Activated T-cell treated with anti-CD3 and anti-CD28 coated beads, Interleukin-2, amount 50 U/mL, for 4 hours (primary cell): Measurements from ENCODE around the gene TTC6. TPM values are rescaled to one million over a fixed set of nuclear protein-coding genes. Genes with fewer than 3 reads are reported as not detected.

ENCODE experiments used
- ATAC-seq, 2 donors: fragments of 200-7000 bp; cut with Tn5 transposase; one replicate each; pipeline ENCODE4 v1.10.0; 2021
- DNase-seq: peaks from one replicate; pipeline ENCODE4 v3.0.0-alpha.2; 2020
- H3K27me3 Mint-ChIP-seq: one replicate; pipeline ENCODE4 v1.8.0; 2021; ENCODE audit warnings: low read depth, mixed read lengths
- H3K36me3 Mint-ChIP-seq: one replicate; pipeline ENCODE4 v1.8.0; 2022; ENCODE audit warnings: mixed read lengths; ENCODE audit not compliant: insufficient read depth
- H3K4me1 Mint-ChIP-seq: one replicate; pipeline ENCODE4 v1.8.0; 2021; ENCODE audit warnings: low read depth, mixed read lengths
- H3K4me3 Mint-ChIP-seq: one replicate; pipeline ENCODE4 v1.8.0; 2021; ENCODE audit warnings: mild to moderate bottlenecking, moderate library complexity, mixed read lengths
- H3K9me3 Mint-ChIP-seq: one replicate; pipeline ENCODE4 v1.8.0; 2021; ENCODE audit warnings: mixed read lengths
- total RNA-seq, 3 donors: library from RNA; stranded (reverse); gene quantifications; one replicate each; pipeline ENCODE4 v1.2.1, GENCODE V29; 2021

The TTC6 gene
- total RNA-seq, 3 donors from 2014 or later = not detected

- H3K9me3 Mint-ChIP-seq = peaks cover 11% of the 10 kb centered on the region
- H3K36me3 Mint-ChIP-seq = peaks cover 3% of the 10 kb centered on the region
- peaks cover 4% of the 10 kb centered on the region for H3K4me1 Mint-ChIP-seq
- H3K4me3 Mint-ChIP-seq = no peak overlapping the region
- no peak for ATAC-seq
- peaks cover 85% of the 10 kb centered on the region for H3K27me3 Mint-ChIP-seq
- DNase-seq = no peak
Observed at GRCh38 chr14:37589715-37590427, 5.6 kb upstream of the TTC6 start.

- H3K9me3 Mint-ChIP-seq = peaks cover 11% of the 10 kb centered on the region
Observed at GRCh38 chr14:37590428-37591139, 4.8 kb upstream of the TTC6 start.

GRCh38 chr14:37591311-37591940 is 4.0 kb upstream of the TTC6 start:
- H3K36me3 Mint-ChIP-seq = peaks cover 3% of the 10 kb centered on the region
- peaks cover 11% of the 10 kb centered on the region for H3K9me3 Mint-ChIP-seq
- H3K4me3 Mint-ChIP-seq = no peak overlapping the region
- H3K4me1 Mint-ChIP-seq = peaks cover 12% of the 10 kb centered on the region
- peaks cover 79% of the 10 kb centered on the region for H3K27me3 Mint-ChIP-seq
- ATAC-seq (no peak), DNase-seq (no peak)

More at GRCh38 chr14:37590428-37591139, 4.8 kb upstream of the TTC6 start:
- peaks cover 5% of the 10 kb centered on the region for H3K4me1 Mint-ChIP-seq
- peaks cover 79% of the 10 kb centered on the region for H3K27me3 Mint-ChIP-seq
- no peak overlapping the region for H3K4me3 Mint-ChIP-seq
- ATAC-seq (no peak), DNase-seq (no peak)
- H3K36me3 Mint-ChIP-seq = peaks cover 3% of the 10 kb centered on the region

GRCh38 chr14:37591941-37592481 is 3.4 kb upstream of the TTC6 start:
- Mint-ChIP-seq H3K4me1 (peaks cover 13% of the 10 kb centered on the region), H3K9me3 (peaks cover 11% of the 10 kb centered on the region), H3K4me3 (no peak overlapping the region), H3K36me3 (peaks cover 3% of the 10 kb centered on the region), H3K27me3 (peaks cover 80% of the 10 kb centered on the region)
- no peak for ATAC-seq
- no peak for DNase-seq

GRCh38 chr14:37592482-37593408 is 2.7 kb upstream of the TTC6 start:
- DNase-seq (no peak), ATAC-seq (no peak)
- peaks cover 11% of the 10 kb centered on the region for H3K9me3 Mint-ChIP-seq
- H3K27me3 Mint-ChIP-seq = peaks cover 80% of the 10 kb centered on the region
- H3K36me3 Mint-ChIP-seq = peaks cover 3% of the 10 kb centered on the region
- peaks cover 13% of the 10 kb centered on the region for H3K4me1 Mint-ChIP-seq
- H3K4me3 Mint-ChIP-seq = no peak overlapping the region

GRCh38 chr14:37593511-37594237 is 1.8 kb upstream of the TTC6 start:
- ATAC-seq = no peak
- Mint-ChIP-seq H3K4me1 (peaks cover 15% of the 10 kb centered on the region), H3K4me3 (peak overlapping the region; percentile 40), H3K9me3 (peaks cover 11% of the 10 kb centered on the region), H3K27me3 (peaks cover 79% of the 10 kb centered on the region), H3K36me3 (peaks cover 3% of the 10 kb centered on the region)
- no peak for DNase-seq

- Mint-ChIP-seq H3K36me3 (peaks cover 3% of the 10 kb centered on the region), H3K4me1 (peaks cover 21% of the 10 kb centered on the region), H3K9me3 (peaks cover 11% of the 10 kb centered on the region), H3K4me3 (peak overlapping the region; percentile 40), H3K27me3 (peaks cover 79% of the 10 kb centered on the region)
- ATAC-seq (no peak), DNase-seq (no peak)
Observed at GRCh38 chr14:37594238-37594970, 1.0 kb upstream of the TTC6 start.

- ATAC-seq = peak; percentile 87 to 90
- H3K36me3 Mint-ChIP-seq = peaks cover 3% of the 10 kb centered on the region
- H3K27me3 Mint-ChIP-seq = peaks cover 82% of the 10 kb centered on the region
- DNase-seq = peak; percentile 35
- H3K9me3 Mint-ChIP-seq = peaks cover 8% of the 10 kb centered on the region
- H3K4me3 Mint-ChIP-seq = peak overlapping the region; percentile 77
- peaks cover 21% of the 10 kb centered on the region for H3K4me1 Mint-ChIP-seq
Observed at GRCh38 chr14:37595809-37596621, 586 bp downstream of the TTC6 start.

GRCh38 chr14:37596790-37597472 is 1.5 kb downstream of the TTC6 start:
- no peak overlapping the region for H3K4me3 Mint-ChIP-seq
- DNase-seq (no peak), ATAC-seq (no peak)
- peaks cover 21% of the 10 kb centered on the region for H3K4me1 Mint-ChIP-seq
- H3K27me3 Mint-ChIP-seq = peaks cover 86% of the 10 kb centered on the region
- H3K9me3 Mint-ChIP-seq = peaks cover 4% of the 10 kb centered on the region
- H3K36me3 Mint-ChIP-seq = peaks cover 3% of the 10 kb centered on the region

- peaks cover 4% of the 10 kb centered on the region for H3K9me3 Mint-ChIP-seq
- H3K27me3 Mint-ChIP-seq = peaks cover 86% of the 10 kb centered on the region
- H3K4me1 Mint-ChIP-seq = peaks cover 21% of the 10 kb centered on the region
- H3K4me3 Mint-ChIP-seq = no peak overlapping the region
- H3K36me3 Mint-ChIP-seq = peaks cover 3% of the 10 kb centered on the region
- DNase-seq (no peak), ATAC-seq (no peak)
Observed at GRCh38 chr14:37597538-37597913, 2.1 kb downstream of the TTC6 start.

GRCh38 chr14:37597914-37598746 is 2.7 kb downstream of the TTC6 start:
- Mint-ChIP-seq H3K36me3 (peaks cover 3% of the 10 kb centered on the region), H3K4me3 (no peak overlapping the region), H3K27me3 (peaks cover 84% of the 10 kb centered on the region), H3K9me3 (peaks cover 8% of the 10 kb centered on the region), H3K4me1 (peaks cover 21% of the 10 kb centered on the region)
- no peak for ATAC-seq
- DNase-seq = no peak
